K562 (cell line): ENCODE results near the gene RNF39.

Experiments used
- CTCF ChIP-seq, 3 experiments: IDR thresholded peaks in 2 of 3; conservative IDR thresholded peaks in 1 of 3; 2 replicates each; pipeline ENCODE4 v1.5.1; 2011 to 2012; ENCODE audit warnings: low read length in 3 of 3, mild to moderate bottlenecking in 3 of 3, control low read depth in 2 of 3, improper control_type of control experiment in 1 of 3, inconsistent platforms in 1 of 3, low read depth in 1 of 3, mixed read lengths in 1 of 3, moderate library complexity in 1 of 3; ENCODE audit not compliant: insufficient read depth in 2 of 3
- NR2C2 ChIP-seq, 2 experiments: fragments of 200-800 bp in 1 of 2; sonication (Bioruptor generic) in 1 of 2; sonication (generic) in 1 of 2; formaldehyde crosslinking in 1 of 2; IDR thresholded peaks; 2 replicates each; pipeline versions ENCODE4 v1.6.1 to v1.8.0; 2016 to 2022; ENCODE audit warnings: mild to moderate bottlenecking in 1 of 2, missing compliant biosample characterization in 1 of 2, missing genetic modification characterization in 1 of 2, missing genetic modification reagents in 1 of 2
- POLR2A ChIP-seq: fragments of 450-650 bp; conservative IDR thresholded peaks from 2 replicates; pipeline ENCODE4 v1.6.1; 2016
- ZKSCAN8 ChIP-seq: fragments of 200-800 bp; sonication (Bioruptor generic); IDR thresholded peaks from 2 replicates; pipeline ENCODE4 v1.6.1; 2016; ENCODE audit warnings: missing genetic modification characterization, missing compliant biosample characterization

GRCh38 chr6:30067460-30068139, 8.0 kb downstream of the RNF39 start:
- TF ChIP-seq NR2C2 (CRISPR knock-in tag; IDR thresholded peaks at IDR 0.05), result no peak; the same call in 1 of the 2 replicates
- TF ChIP-seq NR2C2 (tag; IDR thresholded peaks at IDR 0.05), result no peak; the same call in 1 of the 2 replicates
- TF ChIP-seq CTCF (IDR thresholded peaks at IDR 0.05 in 2 of 3, conservative IDR thresholded peaks at IDR 0.05 in 1 of 3; ENCODE audit: insufficient read depth in 2 of 3, low read depth in 1 of 3, low read length in 3 of 3), result no peak
- TF ChIP-seq POLR2A, result no peak
- TF ChIP-seq ZKSCAN8 (CRISPR knock-in tag), result no peak
